ENCODE results near the gene FFAR3. TPM values are rescaled to one million over a fixed set of nuclear protein-coding genes. Genes with fewer than 3 reads are reported as not detected.

The FFAR3 gene
- total and polyA plus RNA-seq, 2 of the 13 experiments (the other 11 are each of a cell fraction or from before 2014, with no cell fraction given): not detected

GRCh38 chr19:35403116-35403760, 45.0 kb downstream of the FFAR3 start:
- Histone ChIP-seq H3K36me3 (replicated peaks in 1 of 2; ENCODE audit: control insufficient read depth in 1 of 2, insufficient read depth in 2 of 2, low read length in 2 of 2) (no peaks in the 10 kb centered on the region), H3K79me2 (ENCODE audit: insufficient read depth, low read length) (no peaks in the 10 kb centered on the region), H3K27me3 (ENCODE audit: control insufficient read depth in 1 of 2, insufficient read depth in 2 of 2, low read length in 2 of 2) (peaks cover 4 to 10% of the 10 kb centered on the region in 2 experiments; a peak in 3 of 5 replicates), H3K4me3 (replicated peaks in 1 of 3; ENCODE audit: insufficient read depth in 1 of 3, low read depth in 2 of 3, low read length in 3 of 3) (no peak overlapping the region), H3K4me2 (ENCODE audit: low read depth, low read length) (0 out of 2 replicates have a peak overlapping the region, but pooled peaks have one; percentile 23), H3K4me1 (ENCODE audit: insufficient read depth, low read length) (peaks cover 32% of the 10 kb centered on the region), H3K9me3 (ENCODE audit: low read length) (no peaks in the 10 kb centered on the region), H3K9ac (ENCODE audit: insufficient read depth, low read depth, low read length) (no peak overlapping the region), H3K27ac (ENCODE audit: extremely low read length, insufficient read depth, low read length) (no peak overlapping the region), H2AFZ (ENCODE audit: low read length) (no peak overlapping the region), H4K20me1 (ENCODE audit: insufficient read depth, low read length) (no peaks in the 10 kb centered on the region)
- no TSS peak for BruUV-seq (replicated peaks)
- POLR2A ChIA-PET: no interaction called here
- WGBS (ENCODE audit: low lambda C conversion rate): 64% methylated on average over 6 of the region's 8 CpGs
- ATAC-seq (no peak), DNase-seq (ENCODE audit: low spot score) (no peak), FAIRE-seq (no peak)
- CTCF ChIA-PET (ENCODE audit: low intra/inter-chr PET ratio, low total read pairs): no interaction called here
- intact Hi-C loops (cut with micrococcal nuclease; ENCODE audit: unreplicated experiment) (no loop called here), in situ Hi-C loops (cut with HindIII; ENCODE audit: extremely low pct_ligation_motif_present, low pct_unique_long_range_greater_than_20kb) (no loop called here)
- TF ChIP-seq AKAP8 (CRISPR knock-in tag; IDR thresholded peaks at IDR 0.05) (no peak), ZNF513 (CRISPR knock-in tag; conservative IDR thresholded peaks at IDR 0.05) (no peak), ATF1 (CRISPR knock-in tag; IDR thresholded peaks at IDR 0.05) (no peak), DNMT3B (CRISPR knock-in tag; conservative IDR thresholded peaks at IDR 0.05) (no peak), TMF1 (CRISPR knock-in tag; IDR thresholded peaks at IDR 0.05; ENCODE audit: low read depth) (no peak), GATAD1 (CRISPR knock-in tag; IDR thresholded peaks at IDR 0.05) (no peak), PHF21A (CRISPR knock-in tag; IDR thresholded peaks at IDR 0.05) (no peak)
